ENCODE measurements around the gene PPL.

Gene PPL

GRCh38 chr16:4915226-4915761 lies 21.7 kb downstream of the PPL start:
- H3K9me2 ChIP-seq (ENCODE audit: low read depth, low read length) = no peaks in the 10 kb centered on the region
- peaks cover 4% of the 10 kb centered on the region; the same call in 1 of the 2 replicates for H3K27me3 ChIP-seq (ENCODE audit: insufficient read depth, low read length)
- H4K20me1 ChIP-seq (ENCODE audit: insufficient read depth, low read length) = no peaks in the 10 kb centered on the region
- no peak overlapping the region for H3K27ac ChIP-seq (ENCODE audit: low read depth, low read length, poor library complexity, severe bottlenecking)
- no peaks in the 10 kb centered on the region for H3F3A ChIP-seq (ENCODE audit: insufficient read depth, low read length)
- H3K4me1 ChIP-seq (ENCODE audit: insufficient read depth, low read length, severe bottlenecking) = no peaks in the 10 kb centered on the region
- H3K9ac ChIP-seq (ENCODE audit: low read length) = no peak overlapping the region
- TF ChIP-seq EZH2 (IDR thresholded peaks at IDR 0.05; ENCODE audit: borderline replicate concordance, low read length) = no peak
- TF ChIP-seq CTCF (IDR thresholded peaks at IDR 0.05; ENCODE audit: low read length) = no peak
- H3K4me2 ChIP-seq (ENCODE audit: low read length) = no peak overlapping the region
- no peak overlapping the region for H2AFZ ChIP-seq (ENCODE audit: low read length)
- no peak overlapping the region for H3K4me3 ChIP-seq (ENCODE audit: low read depth, low read length, poor library complexity, severe bottlenecking)
- no peaks in the 10 kb centered on the region for H3K79me2 ChIP-seq (ENCODE audit: insufficient read depth, low read length)
- no peaks in the 10 kb centered on the region for H3K36me3 ChIP-seq (ENCODE audit: insufficient read depth, low read length)
- H3K9me3 ChIP-seq (ENCODE audit: low read length) = no peaks in the 10 kb centered on the region

GRCh38 chr16:4914528-4915225 lies 22.3 kb downstream of the PPL start:
- no peaks in the 10 kb centered on the region for H3F3A ChIP-seq (ENCODE audit: insufficient read depth, low read length)
- no peak overlapping the region for H2AFZ ChIP-seq (ENCODE audit: low read length)
- TF ChIP-seq EZH2 (IDR thresholded peaks at IDR 0.05; ENCODE audit: borderline replicate concordance, low read length) (no peak), CTCF (IDR thresholded peaks at IDR 0.05; ENCODE audit: low read length) (no peak)
- H4K20me1 ChIP-seq (ENCODE audit: insufficient read depth, low read length) = no peaks in the 10 kb centered on the region
- H3K79me2 ChIP-seq (ENCODE audit: insufficient read depth, low read length) = no peaks in the 10 kb centered on the region
- peaks cover 5% of the 10 kb centered on the region; the same call in 1 of the 2 replicates for H3K27me3 ChIP-seq (ENCODE audit: insufficient read depth, low read length)
- no peak overlapping the region for H3K27ac ChIP-seq (ENCODE audit: low read depth, low read length, poor library complexity, severe bottlenecking)
- no peaks in the 10 kb centered on the region for H3K36me3 ChIP-seq (ENCODE audit: insufficient read depth, low read length)
- H3K4me1 ChIP-seq (ENCODE audit: insufficient read depth, low read length, severe bottlenecking) = no peaks in the 10 kb centered on the region
- H3K4me2 ChIP-seq (ENCODE audit: low read length) = no peak overlapping the region
- H3K9me3 ChIP-seq (ENCODE audit: low read length) = no peaks in the 10 kb centered on the region
- no peak overlapping the region for H3K4me3 ChIP-seq (ENCODE audit: low read depth, low read length, poor library complexity, severe bottlenecking)
- H3K9ac ChIP-seq (ENCODE audit: low read length) = no peak overlapping the region
- H3K9me2 ChIP-seq (ENCODE audit: low read depth, low read length) = no peaks in the 10 kb centered on the region

GRCh38 chr16:4913774-4914525 lies 23.0 kb downstream of the PPL start:
- no peaks in the 10 kb centered on the region for H3K9me3 ChIP-seq (ENCODE audit: low read length)
- H3K36me3 ChIP-seq (ENCODE audit: insufficient read depth, low read length) = no peaks in the 10 kb centered on the region
- no peaks in the 10 kb centered on the region for H3K4me1 ChIP-seq (ENCODE audit: insufficient read depth, low read length, severe bottlenecking)
- no peak overlapping the region for H3K27ac ChIP-seq (ENCODE audit: low read depth, low read length, poor library complexity, severe bottlenecking)
- no peaks in the 10 kb centered on the region for H3K79me2 ChIP-seq (ENCODE audit: insufficient read depth, low read length)
- H3F3A ChIP-seq (ENCODE audit: insufficient read depth, low read length) = no peaks in the 10 kb centered on the region
- no peak overlapping the region for H3K4me2 ChIP-seq (ENCODE audit: low read length)
- no peaks in the 10 kb centered on the region for H3K9me2 ChIP-seq (ENCODE audit: low read depth, low read length)
- no peak overlapping the region for H3K4me3 ChIP-seq (ENCODE audit: low read depth, low read length, poor library complexity, severe bottlenecking)
- H3K9ac ChIP-seq (ENCODE audit: low read length) = no peak overlapping the region
- no peak overlapping the region for H2AFZ ChIP-seq (ENCODE audit: low read length)
- peaks cover 5% of the 10 kb centered on the region; the same call in 1 of the 2 replicates for H3K27me3 ChIP-seq (ENCODE audit: insufficient read depth, low read length)
- no peaks in the 10 kb centered on the region for H4K20me1 ChIP-seq (ENCODE audit: insufficient read depth, low read length)
- TF ChIP-seq CTCF (IDR thresholded peaks at IDR 0.05; ENCODE audit: low read length) = no peak
- no peak for TF ChIP-seq EZH2 (IDR thresholded peaks at IDR 0.05; ENCODE audit: borderline replicate concordance, low read length)

Data from OCI-LY1 (cell line).